IgD-negative memory B cell (primary cell): Measurements from ENCODE around the gene ASB14. TPM values are rescaled to one million over a fixed set of nuclear protein-coding genes. Genes with fewer than 3 reads are reported as not detected.

Experiments
- H3K27ac Mint-ChIP-seq, 3 donors: one replicate each; pipeline ENCODE4 v1.8.0; 2020 to 2022; ENCODE audit warnings: mild to moderate bottlenecking in 3 of 3, mixed read lengths in 3 of 3, moderate library complexity in 1 of 3
- H3K27me3 Mint-ChIP-seq: one replicate; pipeline ENCODE4 v1.8.0; 2021; ENCODE audit warnings: mixed read lengths
- H3K36me3 Mint-ChIP-seq: one replicate; pipeline ENCODE4 v1.8.0; 2020; ENCODE audit warnings: mild to moderate bottlenecking, mixed read lengths
- H3K4me1 Mint-ChIP-seq, 3 donors: one replicate each; pipeline ENCODE4 v1.8.0; 2020 to 2022; ENCODE audit warnings: mixed read lengths in 3 of 3, mild to moderate bottlenecking in 1 of 3
- H3K4me3 Mint-ChIP-seq, 4 donors: one replicate each; pipeline ENCODE4 v1.8.0; 2020 to 2022; ENCODE audit warnings: mild to moderate bottlenecking in 4 of 4, mixed read lengths in 4 of 4, moderate library complexity in 3 of 4
- H3K9me3 Mint-ChIP-seq, 3 donors: one replicate each; pipeline ENCODE4 v1.8.0; 2020 to 2021; ENCODE audit warnings: mixed read lengths in 3 of 3, mild to moderate bottlenecking in 1 of 3
- polyA plus RNA-seq: library from polyadenylated mRNA; unstranded; fragments of 300-500 nt; fragmentation: Illumina TruSeq; gene quantifications from one replicate; pipeline ENCODE4 v1.2.3, GENCODE V29; 2021

ASB14 gene
- polyA plus RNA-seq, 1 donor from 2014 or later = 0.53 TPM

DNA sequence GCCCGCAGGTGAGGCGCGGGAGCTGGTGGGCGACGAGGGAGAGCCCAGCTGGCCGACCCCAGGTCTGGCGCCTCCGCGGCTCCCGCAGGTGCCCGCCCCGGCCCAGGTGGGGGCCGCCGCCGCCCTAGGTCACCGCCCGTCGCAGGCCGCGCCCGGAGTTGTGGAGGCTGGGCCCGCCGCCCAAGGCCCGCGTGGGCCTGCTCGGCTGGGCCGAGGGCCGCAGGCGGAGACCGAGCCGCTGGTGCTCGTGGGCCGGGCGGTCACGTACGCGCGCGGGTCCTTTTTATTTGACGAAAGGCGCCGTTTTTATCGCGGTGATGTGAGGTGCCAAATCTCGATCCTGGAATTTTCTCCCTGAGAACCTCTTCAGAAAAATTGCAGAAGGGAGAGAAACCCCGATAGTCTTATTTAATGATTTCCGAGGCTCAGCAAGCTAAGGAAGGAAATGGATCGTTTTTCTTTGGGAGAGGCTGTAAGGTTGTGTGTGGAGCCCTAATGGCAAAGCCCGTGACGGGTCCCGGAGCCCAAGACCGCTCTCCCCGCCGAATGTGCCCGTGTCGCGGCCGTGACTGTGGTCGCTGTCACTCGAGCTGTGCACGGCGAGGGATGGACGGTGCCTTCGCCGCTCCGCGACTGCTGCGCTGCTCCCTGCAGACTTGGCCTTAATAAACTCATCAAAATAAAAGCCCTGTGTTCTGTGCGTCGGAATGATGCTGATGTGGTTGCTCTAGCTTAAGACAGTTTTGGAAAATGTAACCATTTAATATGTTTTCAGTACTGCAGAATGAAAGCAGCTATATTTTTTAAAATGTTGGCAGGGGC, 64.3 kb downstream of the ASB14 start:
- Mint-ChIP-seq H3K27ac (peak overlapping the region; percentile 73 to 94 (median 87)), H3K9me3 (no peaks in the 10 kb centered on the region), H3K4me1 (peaks cover 17 to 31% (median 27%) of the 10 kb centered on the region in 3 donors), H3K27me3 (no peaks in the 10 kb centered on the region), H3K36me3 (no peaks in the 10 kb centered on the region), H3K4me3 (peak overlapping the region; percentile 92 to 98 (median 96))

DNA sequence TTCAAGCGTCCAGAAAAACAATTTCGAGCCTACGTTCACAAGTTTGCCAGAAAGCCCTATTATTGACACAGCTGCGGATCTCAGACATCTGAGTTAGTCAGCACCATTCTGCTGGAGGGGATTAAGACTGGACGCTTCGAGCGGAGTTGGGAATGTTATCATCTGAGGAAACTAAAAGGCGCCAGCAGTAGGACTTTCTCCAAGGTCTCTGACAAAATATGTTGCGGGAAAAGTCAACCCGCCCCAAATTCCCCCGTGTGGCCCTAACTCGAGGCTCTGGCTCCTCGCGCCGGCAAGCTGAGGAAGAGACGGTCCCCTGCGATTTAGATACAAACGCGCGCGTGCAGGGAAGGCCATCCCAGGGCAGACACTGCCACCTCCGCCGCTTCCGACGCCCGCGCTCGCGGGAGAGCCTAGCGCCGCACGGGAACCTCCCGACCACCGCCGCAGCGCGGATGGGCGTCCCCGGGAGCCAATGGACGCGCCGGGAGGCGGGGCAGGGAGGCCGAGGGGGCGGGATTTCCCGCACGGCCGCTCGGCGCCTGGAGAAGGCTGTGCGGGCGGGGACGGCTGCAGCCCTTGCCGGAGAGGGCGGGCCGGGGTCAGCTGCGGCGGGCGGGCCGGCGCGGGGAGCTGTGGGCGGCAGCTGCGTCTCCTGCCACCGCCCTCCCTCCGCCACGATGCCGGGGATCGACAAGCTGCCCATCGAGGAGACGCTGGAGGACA, 65.1 kb downstream of the ASB14 start, which contains the start of gene APPL1:
Gene APPL1 (plus strand): TSS at position 526 of the 726 bp plus-strand sequence. CDS start 155 bp downstream, at position 681.
- Mint-ChIP-seq H3K4me3 (peak within 1 kb of the TSS; percentile 92 to 98 (median 96)), H3K27ac (peak within 1 kb of the TSS; percentile 81 to 94 (median 92)), H3K4me1 (peaks cover 16 to 29% (median 24%) of the 10 kb centered on the region in 3 donors), H3K27me3 (no peaks in the 10 kb centered on the region), H3K9me3 (no peaks in the 10 kb centered on the region), H3K36me3 (no peaks in the 10 kb centered on the region)

DNA sequence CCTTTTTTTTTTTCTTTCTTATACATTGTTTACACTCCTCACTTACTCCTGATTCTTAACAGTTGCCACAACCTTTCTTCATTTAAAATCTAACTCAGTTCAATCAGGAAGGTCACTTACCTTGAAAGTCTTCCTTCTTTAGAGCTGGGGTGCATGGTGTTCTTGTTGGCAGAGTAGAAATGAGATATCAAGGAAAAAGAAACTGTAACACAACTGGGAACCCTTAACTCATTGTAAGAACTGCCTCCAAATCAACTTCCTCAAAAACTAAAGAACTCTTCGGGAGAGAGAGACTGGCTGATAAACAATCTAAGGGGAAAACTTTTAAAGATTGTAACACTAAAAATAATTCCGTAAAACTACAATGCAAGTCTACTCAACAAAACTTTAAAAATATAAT, 66.3 kb downstream of the ASB14 start:
- Mint-ChIP-seq H3K36me3 (no peaks in the 10 kb centered on the region), H3K27me3 (no peaks in the 10 kb centered on the region), H3K4me1 (peaks cover 12 to 26% (median 20%) of the 10 kb centered on the region in 3 donors), H3K4me3 (peak overlapping the region in 3 of 4 donors; percentile 39 to 94 (median 70)), H3K27ac (peak overlapping the region in 1 of 3 donors; percentile 81), H3K9me3 (no peaks in the 10 kb centered on the region)

DNA sequence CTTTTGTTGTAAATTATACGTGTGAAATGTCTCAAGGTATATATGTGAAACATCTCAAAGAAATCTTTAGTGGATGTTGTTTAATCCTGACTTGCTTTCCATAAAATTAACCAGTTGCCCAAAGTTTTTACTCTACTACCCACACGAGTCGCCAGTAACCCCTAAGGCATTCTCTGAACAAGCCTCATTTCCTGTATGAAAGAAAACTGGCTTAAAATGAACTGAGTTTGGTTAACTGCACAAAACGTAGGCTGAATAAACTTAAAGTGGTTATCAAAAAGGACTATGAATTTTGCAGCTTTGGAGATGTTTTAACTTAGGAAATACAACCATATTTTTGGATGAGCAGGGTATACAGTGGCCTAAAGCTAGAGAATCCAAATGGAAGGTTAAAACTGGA, 67.6 kb downstream of the ASB14 start:
- Mint-ChIP-seq H3K4me3 (peak overlapping the region in 1 of 4 donors; percentile 53), H3K4me1 (peaks cover 9 to 20% (median 19%) of the 10 kb centered on the region in 3 donors), H3K27ac (no peak overlapping the region), H3K27me3 (no peaks in the 10 kb centered on the region), H3K36me3 (no peaks in the 10 kb centered on the region), H3K9me3 (no peaks in the 10 kb centered on the region)

DNA sequence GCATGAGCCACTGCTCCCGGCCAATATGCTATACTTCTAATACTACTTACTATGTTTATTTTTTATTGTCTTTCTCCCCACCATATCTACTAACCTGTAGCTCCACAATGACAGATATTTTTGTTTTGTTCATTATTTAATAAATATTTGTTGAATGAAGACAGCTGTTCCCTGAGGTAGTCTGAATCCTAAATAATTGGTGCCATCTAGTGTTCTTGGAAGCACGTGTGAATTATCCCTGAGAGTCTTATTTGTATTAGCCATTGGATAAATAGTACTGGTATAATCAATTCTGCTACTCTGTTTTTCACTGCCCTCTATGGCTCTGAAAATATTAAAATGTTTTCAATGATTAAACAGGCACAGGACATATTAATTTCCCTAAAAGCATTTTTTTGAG, 70.6 kb downstream of the ASB14 start:
- no peaks in the 10 kb centered on the region for H3K36me3 Mint-ChIP-seq
- H3K4me3 Mint-ChIP-seq = no peak overlapping the region
- H3K4me1 Mint-ChIP-seq = peaks cover 0 to 6% (median 4%) of the 10 kb centered on the region in 3 donors

More for the DNA sequence above, 70.6 kb downstream of the ASB14 start:
- Mint-ChIP-seq H3K27me3 (no peaks in the 10 kb centered on the region), H3K27ac (no peak overlapping the region), H3K9me3 (peaks cover 0 to 1% (median 0%) of the 10 kb centered on the region in 3 donors)

Other genes with a start within 250 kb of the ASB14 start
- not detected for gene SPATA12, start 232.0 kb downstream of the ASB14 start, polyA plus RNA-seq
- not detected for gene IL17RD, start 127.3 kb downstream of the ASB14 start, polyA plus RNA-seq
- gene HESX1, start 92.7 kb downstream of the ASB14 start, polyA plus RNA-seq = 1.1 TPM
- gene APPL1, start 65.0 kb downstream of the ASB14 start, polyA plus RNA-seq = 125 TPM